ENCODE data around the gene CSTA. TPM values are rescaled to one million over a fixed set of nuclear protein-coding genes. Genes with fewer than 3 reads are reported as not detected.

Gene CSTA
- total and polyA plus RNA-seq, 8 donors, result 0.73 to 19.8 (median 1.0) TPM

DNA sequence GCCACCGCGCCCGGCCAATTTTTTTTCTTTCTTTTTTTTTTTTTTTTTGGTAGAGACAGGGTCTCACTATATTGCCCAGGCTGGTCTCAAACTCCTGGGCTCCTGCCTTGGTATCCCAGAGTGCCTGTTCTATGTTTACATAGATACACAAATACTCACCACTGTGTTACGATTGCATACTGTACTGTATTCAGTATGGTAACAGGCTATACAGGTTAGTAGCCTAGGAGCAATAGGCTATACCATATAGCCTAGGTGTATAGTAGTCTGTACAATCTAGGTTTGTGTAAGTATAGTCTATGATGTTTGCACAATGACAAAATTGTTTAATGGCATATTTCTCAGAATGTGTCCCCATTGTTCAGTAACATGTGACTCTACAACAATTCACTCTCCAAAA is 26.6 kb downstream of the CSTA start:
- no peaks in the 10 kb centered on the region for H3K27me3 ChIP-seq
- peaks cover 0 to 2% of the 10 kb centered on the region in 2 donors for H3K9me3 ChIP-seq
- TF ChIP-seq, protein P1, sequence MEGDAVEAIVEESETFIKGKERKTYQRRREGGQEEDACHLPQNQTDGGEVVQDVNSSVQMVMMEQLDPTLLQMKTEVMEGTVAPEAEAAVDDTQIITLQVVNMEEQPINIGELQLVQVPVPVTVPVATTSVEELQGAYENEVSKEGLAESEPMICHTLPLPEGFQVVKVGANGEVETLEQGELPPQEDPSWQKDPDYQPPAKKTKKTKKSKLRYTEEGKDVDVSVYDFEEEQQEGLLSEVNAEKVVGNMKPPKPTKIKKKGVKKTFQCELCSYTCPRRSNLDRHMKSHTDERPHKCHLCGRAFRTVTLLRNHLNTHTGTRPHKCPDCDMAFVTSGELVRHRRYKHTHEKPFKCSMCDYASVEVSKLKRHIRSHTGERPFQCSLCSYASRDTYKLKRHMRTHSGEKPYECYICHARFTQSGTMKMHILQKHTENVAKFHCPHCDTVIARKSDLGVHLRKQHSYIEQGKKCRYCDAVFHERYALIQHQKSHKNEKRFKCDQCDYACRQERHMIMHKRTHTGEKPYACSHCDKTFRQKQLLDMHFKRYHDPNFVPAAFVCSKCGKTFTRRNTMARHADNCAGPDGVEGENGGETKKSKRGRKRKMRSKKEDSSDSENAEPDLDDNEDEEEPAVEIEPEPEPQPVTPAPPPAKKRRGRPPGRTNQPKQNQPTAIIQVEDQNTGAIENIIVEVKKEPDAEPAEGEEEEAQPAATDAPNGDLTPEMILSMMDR (IDR thresholded peaks at IDR 0.05), result no peak
- ATAC-seq (no peak), DNase-seq (no peak)
- no peak overlapping the region for H3K27ac ChIP-seq
- intact Hi-C loops (cut with DNase I), result no loop called here
- no peak overlapping the region for H3K4me3 ChIP-seq
- peaks cover 0 to 7% of the 10 kb centered on the region in 2 donors for H3K4me1 ChIP-seq
- no peaks in the 10 kb centered on the region for H3K36me3 ChIP-seq

DNA sequence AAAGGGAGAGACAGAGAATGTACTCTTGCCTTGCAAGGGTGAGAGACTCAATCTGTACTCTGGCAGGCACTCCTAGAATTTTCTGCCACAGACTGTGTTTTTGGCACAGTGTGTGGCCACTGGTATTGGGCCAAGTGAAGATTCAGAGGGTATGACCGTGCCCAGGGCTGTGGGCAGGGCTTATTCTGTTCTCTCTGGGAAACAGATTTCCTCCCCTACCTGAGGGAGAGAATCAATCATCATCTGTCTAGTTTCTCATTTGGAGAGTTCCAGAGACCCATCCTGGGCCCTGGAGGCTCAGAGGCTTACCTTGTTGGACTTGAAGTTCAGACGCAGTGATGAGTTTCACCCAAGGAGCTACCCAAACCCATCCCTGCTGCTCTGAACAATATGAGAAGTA is 28.2 kb downstream of the CSTA start:
- intact Hi-C loops (cut with DNase I), result no loop called here
- no peak for ATAC-seq
- no peak for DNase-seq
- Histone ChIP-seq H3K4me1 (peaks cover 0 to 7% of the 10 kb centered on the region in 2 donors), H3K4me3 (no peak overlapping the region), H3K36me3 (no peaks in the 10 kb centered on the region), H3K9me3 (no peaks in the 10 kb centered on the region), H3K27me3 (no peaks in the 10 kb centered on the region), H3K27ac (no peak overlapping the region)
- TF ChIP-seq, protein P1 (IDR thresholded peaks at IDR 0.05), result no peak

DNA sequence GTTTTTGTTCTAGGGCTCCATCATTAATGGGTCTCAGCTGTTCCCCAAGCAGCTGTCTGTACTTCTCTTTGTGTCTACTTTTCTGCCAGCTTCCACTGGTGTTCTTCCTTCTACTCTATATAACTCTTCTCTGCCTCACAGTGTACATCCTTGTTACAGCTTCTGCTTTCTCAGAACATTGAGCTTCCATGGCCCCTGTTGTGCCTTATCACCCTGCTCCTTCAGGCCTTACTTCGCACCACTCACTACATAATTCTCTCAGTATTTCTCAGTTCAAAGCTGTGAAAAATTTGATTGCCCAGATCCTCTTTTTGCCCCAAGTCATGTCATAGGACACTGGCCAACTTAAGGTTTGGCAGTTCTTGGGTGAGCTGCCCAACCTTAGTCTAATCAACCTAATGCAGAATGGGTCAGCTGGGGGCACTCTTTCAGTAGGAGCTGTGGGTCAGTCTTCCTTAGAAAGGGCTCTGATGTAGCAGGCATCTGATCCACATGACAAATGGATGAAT is 28.9 kb downstream of the CSTA start:
- no peak for DNase-seq
- Histone ChIP-seq H3K27ac (no peak overlapping the region), H3K36me3 (peaks cover 0 to 6% of the 10 kb centered on the region in 2 donors), H3K9me3 (no peaks in the 10 kb centered on the region), H3K27me3 (no peaks in the 10 kb centered on the region), H3K4me1 (peaks cover 0 to 7% of the 10 kb centered on the region in 2 donors), H3K4me3 (no peak overlapping the region)
- intact Hi-C loops (cut with DNase I), result no loop called here
- TF ChIP-seq, protein P1 (IDR thresholded peaks at IDR 0.05), result no peak
- ATAC-seq, result no peak

DNA sequence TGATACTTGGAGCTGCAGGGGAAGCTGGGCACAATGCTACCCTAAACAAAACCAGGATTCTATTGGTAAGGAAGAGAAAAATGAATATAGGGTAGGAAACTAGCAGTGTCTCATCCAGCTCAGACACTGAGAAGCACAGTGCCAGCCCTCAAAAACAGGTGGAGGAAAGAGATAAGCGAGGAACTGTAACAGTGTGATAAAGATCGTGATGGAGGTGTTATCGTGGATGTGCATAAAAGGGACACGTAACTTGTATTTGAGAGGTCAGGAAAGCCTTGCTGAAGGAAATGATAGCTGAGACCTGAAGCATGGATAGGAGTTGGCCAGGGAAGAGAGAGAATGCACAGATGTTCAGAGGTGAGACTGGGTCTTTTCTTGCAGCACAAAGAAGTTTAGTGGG is 30.6 kb downstream of the CSTA start:
- intact Hi-C loops (cut with DNase I), result no loop called here
- H3K27me3 ChIP-seq, result no peaks in the 10 kb centered on the region

DNA sequence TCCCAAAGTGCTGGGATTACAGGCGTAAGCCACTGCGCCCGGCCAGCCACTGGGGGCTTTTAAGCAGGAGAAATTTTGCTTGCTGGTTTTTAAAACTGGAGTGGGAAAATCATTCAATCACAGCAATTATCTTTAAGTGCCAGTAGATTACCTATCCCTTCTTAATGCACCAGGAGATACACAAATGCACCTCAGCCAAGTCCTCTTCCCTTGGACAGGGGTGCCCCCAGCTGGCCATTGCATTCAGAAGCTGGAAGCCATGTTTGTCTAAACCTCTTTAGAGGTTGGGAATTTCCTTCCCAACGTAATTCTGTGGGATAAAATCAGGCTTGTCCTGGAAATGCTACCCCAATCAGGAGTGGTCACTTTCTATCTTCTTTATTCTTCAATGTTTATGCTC is 31.4 kb downstream of the CSTA start:
- peak; percentile 77 for ATAC-seq
- Histone ChIP-seq H3K4me3 (no peak overlapping the region), H3K36me3 (peaks cover 0 to 18% of the 10 kb centered on the region in 2 donors), H3K9me3 (no peaks in the 10 kb centered on the region), H3K27me3 (no peaks in the 10 kb centered on the region), H3K27ac (no peak overlapping the region), H3K4me1 (peaks cover 0 to 7% of the 10 kb centered on the region in 2 donors)
- TF ChIP-seq, protein P1 (IDR thresholded peaks at IDR 0.05), result peak in 1 of 2 donors; percentile 27
- intact Hi-C loops (cut with DNase I), result no loop called here
- DNase-seq, result peak in 3 of 4 donors; percentile 3 to 37 (median 30)

More for the DNA sequence above, 30.6 kb downstream of the CSTA start:
- Histone ChIP-seq H3K36me3 (peaks cover 0 to 11% of the 10 kb centered on the region in 2 donors), H3K4me1 (peaks cover 0 to 7% of the 10 kb centered on the region in 2 donors), H3K9me3 (no peaks in the 10 kb centered on the region), H3K27ac (no peak overlapping the region), H3K4me3 (no peak overlapping the region)
- no peak for DNase-seq
- TF ChIP-seq, protein P1 (IDR thresholded peaks at IDR 0.05), result no peak
- no peak for ATAC-seq
